GM21528 (cell line): Measurements from ENCODE around the gene SLC7A14.
A peak's percentile ranks its signal among the peaks of the same experiment; 100 is the strongest.

ENCODE experiments used
- ATAC-seq: cut with Tn5 transposase; IDR thresholded peaks from one replicate; pipeline ENCODE4 v1.9.1; 2021; ENCODE audit warnings: mild to moderate bottlenecking, moderate library complexity; ENCODE audit not compliant: unreplicated experiment, low FRiP score

The SLC7A14 gene

DNA sequence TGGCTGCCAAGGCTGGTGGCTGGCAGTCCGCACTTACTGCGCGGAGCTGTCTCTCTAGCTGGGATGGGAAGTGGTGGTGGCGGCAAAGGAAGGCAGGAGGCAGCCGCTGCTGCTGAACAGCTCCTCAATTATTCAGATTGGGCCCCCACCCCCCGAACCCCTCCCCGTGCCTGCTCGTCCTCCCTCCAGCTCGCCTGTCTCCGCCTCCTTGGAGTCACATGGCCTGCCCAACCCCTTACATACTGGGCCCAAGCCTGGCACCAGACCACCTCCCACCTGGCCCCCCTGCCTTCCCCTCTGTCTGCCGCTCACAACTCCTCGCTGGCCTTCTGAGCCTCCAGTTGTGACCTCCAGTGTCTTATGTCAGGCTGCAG lies at the start of gene SLC7A14:
Gene SLC7A14 (minus strand): TSS at position 139 of the 374 bp plus-strand sequence. CDS start 59,139 bp downstream, outside the sequence.
- ATAC-seq, result no peak

DNA sequence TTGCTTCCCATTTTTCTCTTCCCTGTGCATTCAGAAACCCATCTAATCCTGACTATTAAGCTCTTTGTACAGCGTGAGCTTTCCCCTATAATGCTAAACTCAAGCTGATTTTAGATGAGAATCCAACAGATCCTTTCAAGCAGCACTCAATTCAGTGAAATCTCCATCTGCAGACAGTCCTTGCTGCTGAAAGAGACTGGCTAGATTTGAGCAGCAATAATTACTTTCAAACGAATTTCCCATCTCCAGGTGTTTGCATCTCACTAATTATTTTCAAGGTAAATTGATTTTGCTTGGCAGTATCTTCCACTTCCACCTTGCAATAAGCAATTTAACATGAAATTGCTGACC lies 49.5 kb upstream of the SLC7A14 start:
- no peak for ATAC-seq

- ATAC-seq, result peak; percentile 69
Measured at GRCh38 chr3:170634663-170635384, 48.9 kb upstream of the SLC7A14 start.

GRCh38 chr3:170633573-170633972 lies 47.7 kb upstream of the SLC7A14 start:
- no peak for ATAC-seq

GRCh38 chr3:170632780-170633179 lies 46.9 kb upstream of the SLC7A14 start:
- ATAC-seq, result peak; percentile 90

DNA sequence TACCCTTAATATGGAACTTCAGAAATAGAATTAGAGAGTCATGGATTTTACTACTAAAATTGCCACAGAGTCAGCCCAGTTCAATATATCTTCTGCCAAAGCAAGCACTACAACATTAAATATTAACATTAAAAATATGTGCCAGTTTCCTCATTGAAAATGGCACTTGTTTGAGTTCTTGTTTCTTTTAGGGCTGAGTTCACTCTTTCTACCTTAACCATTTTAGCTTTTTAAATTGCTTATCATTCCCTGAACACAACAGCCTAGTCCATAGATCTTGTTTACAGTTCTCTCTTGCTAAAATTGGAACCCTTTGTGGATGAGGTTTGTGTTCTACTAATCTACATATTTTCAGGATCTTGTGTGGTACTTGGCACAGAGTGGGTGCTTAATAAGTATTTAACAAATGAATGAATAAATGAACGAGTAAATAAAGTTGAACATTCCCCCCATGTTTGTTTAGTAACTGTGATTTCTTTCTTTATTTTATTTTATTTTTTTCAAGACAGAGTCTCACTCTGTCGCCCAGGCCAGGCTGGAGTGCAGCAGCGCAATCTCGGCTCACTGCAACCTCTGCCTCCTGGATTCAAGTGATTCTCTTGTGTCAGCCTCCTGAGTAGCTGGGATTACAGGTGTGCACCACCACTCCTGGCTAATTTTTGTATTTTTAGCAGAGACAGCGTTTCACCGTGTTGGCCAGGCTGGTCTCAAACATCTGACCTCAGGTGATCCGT lies 46.0 kb upstream of the SLC7A14 start:
- ATAC-seq, result no peak

GRCh38 chr3:170623524-170623923 lies 37.6 kb upstream of the SLC7A14 start:
- ATAC-seq, result no peak

- no peak for ATAC-seq
Measured at GRCh38 chr3:170622369-170623159, 36.7 kb upstream of the SLC7A14 start.

GRCh38 chr3:170621256-170621655 lies 35.4 kb upstream of the SLC7A14 start:
- no peak for ATAC-seq

GRCh38 chr3:170614214-170614966 lies 28.5 kb upstream of the SLC7A14 start:
- no peak for ATAC-seq

- no peak for ATAC-seq
Measured at GRCh38 chr3:170611751-170612150, 25.9 kb upstream of the SLC7A14 start.

DNA sequence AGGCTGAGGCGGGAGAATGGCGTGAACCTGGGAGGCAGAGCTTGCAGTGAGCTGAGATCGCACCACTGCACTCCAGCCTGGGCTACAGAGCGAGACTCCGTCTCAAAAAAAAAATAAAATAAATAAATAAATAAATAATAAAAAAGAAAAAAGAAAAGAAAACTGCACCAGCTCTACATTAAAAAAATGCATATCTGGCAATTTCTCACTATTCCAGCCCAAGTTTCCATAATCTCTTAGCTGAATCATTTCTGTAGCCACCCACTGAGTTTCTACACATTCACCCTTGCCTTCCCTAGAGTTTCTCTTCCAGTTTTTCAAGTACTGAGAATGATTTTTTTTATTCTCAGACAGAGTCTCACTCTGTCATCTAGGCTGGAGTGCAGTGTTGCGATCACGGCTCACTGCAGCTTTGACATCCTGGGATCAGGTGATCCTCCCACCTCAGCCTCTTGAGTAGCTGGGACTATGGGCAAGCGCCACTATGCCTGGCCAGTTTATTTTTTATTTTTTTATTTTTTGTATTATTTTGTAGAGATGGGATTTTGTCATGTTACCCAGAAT lies 24.5 kb upstream of the SLC7A14 start:
- ATAC-seq, result no peak

DNA sequence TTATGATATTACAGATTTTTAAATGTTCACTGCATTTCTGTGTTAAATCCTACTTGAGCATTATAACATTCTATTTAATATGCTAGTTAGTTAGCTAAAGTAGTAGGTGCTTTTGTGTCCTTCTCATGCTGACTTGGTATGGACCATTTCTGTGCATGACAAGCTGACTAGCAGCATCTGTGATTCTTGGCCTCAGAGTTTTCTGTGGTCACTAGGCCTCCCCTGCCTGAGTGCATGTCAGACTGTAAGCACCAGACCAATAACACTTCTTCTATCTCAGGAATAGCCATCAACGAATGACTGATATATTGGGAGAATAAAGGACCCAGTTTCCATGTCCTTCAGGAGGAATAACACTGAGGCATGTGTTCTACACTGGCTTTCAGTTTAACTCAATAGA lies 22.6 kb upstream of the SLC7A14 start:
- ATAC-seq, result no peak

DNA sequence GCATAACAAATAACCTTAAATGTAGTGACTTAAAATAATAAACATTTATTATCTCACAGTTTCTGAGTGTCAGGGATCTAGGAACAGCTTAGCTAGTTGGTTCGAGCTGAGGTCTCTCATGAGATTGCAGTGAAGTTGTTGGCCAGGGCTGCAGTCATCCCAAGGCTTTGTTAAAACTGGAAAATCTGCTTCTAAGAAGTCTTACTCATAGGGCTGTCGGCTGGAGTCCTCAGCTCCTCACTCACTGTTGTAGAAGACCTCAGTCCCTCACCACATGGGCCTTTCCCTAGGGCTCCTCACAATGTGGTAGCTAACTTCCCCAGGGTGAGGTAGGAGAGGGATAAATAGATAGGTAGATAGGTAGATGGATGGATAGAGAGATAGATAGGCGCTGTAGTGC lies 20.8 kb upstream of the SLC7A14 start:
- ATAC-seq, result no peak

DNA sequence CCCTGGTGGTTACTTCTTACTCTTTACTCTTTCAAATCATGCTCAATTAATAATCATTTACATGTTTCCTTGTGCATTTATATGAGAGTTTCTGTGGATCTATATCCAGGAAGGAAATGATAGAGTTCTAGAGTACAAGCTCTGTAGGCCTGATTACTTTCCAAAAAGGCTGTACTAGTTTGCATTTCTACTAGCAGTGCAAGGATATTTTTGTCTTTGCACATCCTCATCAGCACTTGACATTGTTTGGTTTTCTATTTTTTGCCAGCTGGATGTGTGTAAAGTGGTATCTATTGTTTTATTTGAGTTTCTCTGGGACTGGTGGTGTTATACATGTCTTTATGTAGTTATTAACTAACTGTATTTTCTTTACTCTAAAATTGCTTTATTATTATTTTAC lies 19.6 kb upstream of the SLC7A14 start:
- ATAC-seq, result no peak

GRCh38 chr3:170603770-170604510 lies 18.1 kb upstream of the SLC7A14 start:
- ATAC-seq, result no peak

GRCh38 chr3:170602556-170602955 lies 16.7 kb upstream of the SLC7A14 start:
- no peak for ATAC-seq

GRCh38 chr3:170600005-170600624 lies 14.2 kb upstream of the SLC7A14 start:
- ATAC-seq, result no peak

DNA sequence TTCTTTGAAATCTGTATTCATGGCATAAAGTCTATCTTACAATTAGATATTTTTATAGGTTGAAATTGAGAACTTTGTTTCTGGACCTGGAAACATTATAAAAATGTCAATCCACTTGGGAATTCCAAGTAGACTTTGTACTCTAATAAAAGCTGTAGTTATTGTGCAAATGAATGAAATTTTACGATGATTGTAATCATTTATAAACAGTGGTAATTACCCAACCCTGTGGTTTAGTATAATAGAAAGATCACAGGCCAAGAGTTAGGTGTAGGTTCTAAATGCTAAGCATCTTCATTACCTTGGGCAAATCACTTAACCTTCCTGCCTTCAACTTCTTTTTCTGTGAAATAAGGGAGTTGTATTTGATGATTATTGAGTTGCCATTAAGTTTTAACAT lies 13.2 kb upstream of the SLC7A14 start:
- no peak for ATAC-seq
